GM13976 (cell line): Measurements from ENCODE around the gene FERMT1.
"Not testable (repeated sequence)": the region's sequence is repeated elsewhere in the genome, so short reads cannot be mapped to it uniquely, and the experiment has no call there.

ENCODE experiments used
- DNase-seq: peaks from one replicate; pipeline ENCODE4 v3.0.0; 2012; ENCODE audit warnings: low spot score
- in situ Hi-C: fragments of 300-500 bp; cut with MboI; formaldehyde crosslinking; loops from one replicate; pipeline ENCODE4 v1.12.0; 2022; ENCODE audit warnings: low sequenced_read_pairs, mixed read lengths, inconsistent platforms; ENCODE audit not compliant: unreplicated experiment
- TF ChIP-seq, protein P1 (sequence below): IDR thresholded peaks from 2 replicates; pipeline ENCODE4 v1.5.1; 2012; ENCODE audit warnings: borderline replicate concordance, mild to moderate bottlenecking; ENCODE audit not compliant: insufficient read depth; ENCODE audit errors: extremely low read depth, missing control alignments, control extremely low read depth

FERMT1 gene

DNA sequence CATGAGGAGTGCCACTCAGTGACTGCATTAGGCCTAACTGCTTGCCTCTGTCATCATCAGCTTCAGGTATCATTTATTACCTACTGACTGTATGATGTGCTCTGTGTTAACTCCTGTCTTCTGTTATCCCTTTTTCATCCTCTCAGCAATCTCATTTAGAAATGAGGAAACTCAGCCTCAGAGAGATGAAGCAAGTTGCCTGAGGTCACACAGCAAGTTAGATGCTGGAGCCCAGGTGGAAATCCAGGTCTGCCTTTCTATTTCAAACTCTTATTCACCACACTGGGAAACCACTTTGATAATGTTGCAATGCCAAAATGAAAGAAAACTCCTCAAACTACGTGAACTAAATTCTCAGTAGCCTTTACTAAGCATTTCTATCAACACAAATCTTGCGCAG is 1.3 kb downstream of the FERMT1 start:
- no peak for DNase-seq
- in situ Hi-C loops, result no loop called here

DNA sequence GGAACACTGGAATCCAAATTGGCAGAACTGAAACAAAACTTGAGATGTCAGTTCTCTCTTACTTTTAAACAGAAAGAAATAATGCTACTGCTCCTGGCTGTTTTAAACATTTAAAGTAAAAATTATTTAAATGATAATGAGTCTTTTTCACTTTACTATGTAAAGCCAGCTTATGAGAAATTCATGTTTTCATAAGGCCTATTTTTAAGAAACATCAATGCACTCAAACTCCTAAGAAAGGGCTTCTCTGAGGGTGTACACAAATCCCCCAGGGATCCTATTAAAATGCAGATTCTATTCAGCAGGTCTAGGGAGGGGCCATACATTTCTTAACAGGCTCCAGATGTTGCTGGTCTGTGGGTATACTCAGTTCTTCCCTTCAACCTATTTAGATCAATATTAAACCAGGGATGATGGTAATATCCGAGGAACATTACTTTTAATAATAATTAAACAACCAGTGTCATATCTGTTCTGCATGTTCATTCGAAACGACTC is 2.3 kb downstream of the FERMT1 start:
- in situ Hi-C loops, result no loop called here
- TF ChIP-seq, protein P1, sequence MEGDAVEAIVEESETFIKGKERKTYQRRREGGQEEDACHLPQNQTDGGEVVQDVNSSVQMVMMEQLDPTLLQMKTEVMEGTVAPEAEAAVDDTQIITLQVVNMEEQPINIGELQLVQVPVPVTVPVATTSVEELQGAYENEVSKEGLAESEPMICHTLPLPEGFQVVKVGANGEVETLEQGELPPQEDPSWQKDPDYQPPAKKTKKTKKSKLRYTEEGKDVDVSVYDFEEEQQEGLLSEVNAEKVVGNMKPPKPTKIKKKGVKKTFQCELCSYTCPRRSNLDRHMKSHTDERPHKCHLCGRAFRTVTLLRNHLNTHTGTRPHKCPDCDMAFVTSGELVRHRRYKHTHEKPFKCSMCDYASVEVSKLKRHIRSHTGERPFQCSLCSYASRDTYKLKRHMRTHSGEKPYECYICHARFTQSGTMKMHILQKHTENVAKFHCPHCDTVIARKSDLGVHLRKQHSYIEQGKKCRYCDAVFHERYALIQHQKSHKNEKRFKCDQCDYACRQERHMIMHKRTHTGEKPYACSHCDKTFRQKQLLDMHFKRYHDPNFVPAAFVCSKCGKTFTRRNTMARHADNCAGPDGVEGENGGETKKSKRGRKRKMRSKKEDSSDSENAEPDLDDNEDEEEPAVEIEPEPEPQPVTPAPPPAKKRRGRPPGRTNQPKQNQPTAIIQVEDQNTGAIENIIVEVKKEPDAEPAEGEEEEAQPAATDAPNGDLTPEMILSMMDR, result no peak
- no peak for DNase-seq

More for the DNA sequence above, 1.3 kb downstream of the FERMT1 start:
- TF ChIP-seq, protein P1, result no peak

DNA sequence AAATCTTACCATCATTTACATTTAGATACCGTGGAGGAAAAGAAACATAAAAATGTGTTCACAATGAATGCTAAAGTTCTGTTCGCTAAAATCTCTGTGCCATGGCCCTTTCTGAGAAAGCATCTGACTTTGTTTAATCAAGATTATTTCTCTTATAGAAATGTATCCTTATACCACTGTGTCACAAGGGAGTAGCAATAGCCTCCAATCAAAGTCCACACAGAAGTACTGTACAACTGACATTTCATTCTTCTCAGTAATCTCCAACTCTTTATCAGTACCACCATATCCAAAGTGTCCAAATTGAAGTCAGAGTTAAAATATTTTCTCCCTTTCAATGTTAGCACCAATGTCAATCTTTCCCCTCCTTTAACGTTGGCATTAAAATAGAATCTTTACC is 6.1 kb downstream of the FERMT1 start:
- in situ Hi-C loops, result no loop called here
- TF ChIP-seq, protein P1, result no peak

DNA sequence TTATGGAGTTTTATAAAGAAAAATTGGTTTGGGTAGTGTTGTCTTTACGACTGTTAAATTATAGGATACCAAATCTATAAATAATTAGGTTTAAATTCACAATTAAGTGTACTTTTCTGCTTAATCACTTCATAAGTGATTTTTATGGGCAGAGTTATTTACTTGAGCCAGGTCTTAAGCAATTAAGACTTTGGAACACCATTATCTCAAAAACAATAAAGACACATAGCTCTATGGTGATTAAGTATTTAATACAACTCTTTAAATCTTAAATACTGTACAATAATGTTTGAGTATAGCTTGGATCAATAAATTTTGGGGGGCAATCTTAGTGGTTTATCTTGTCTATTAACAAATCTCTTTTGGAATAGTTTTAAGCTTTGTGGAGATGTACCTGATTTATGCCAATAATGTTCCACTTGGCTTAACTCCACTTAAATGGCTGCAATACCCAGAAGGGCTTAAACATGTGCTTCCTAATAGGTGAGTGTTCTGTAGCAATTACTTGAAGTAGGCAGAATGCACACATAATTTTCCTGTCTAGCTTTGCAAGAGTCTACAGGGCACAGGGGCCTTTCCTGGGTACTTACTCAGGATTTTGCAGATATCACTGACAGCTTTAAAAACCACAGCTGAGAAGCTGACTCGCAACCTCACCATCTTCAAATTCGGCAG is 7.5 kb downstream of the FERMT1 start:
- no peak for DNase-seq
- TF ChIP-seq, protein P1, result no peak
- in situ Hi-C loops, result no loop called here

More for the DNA sequence above, 6.1 kb downstream of the FERMT1 start:
- no peak for DNase-seq

DNA sequence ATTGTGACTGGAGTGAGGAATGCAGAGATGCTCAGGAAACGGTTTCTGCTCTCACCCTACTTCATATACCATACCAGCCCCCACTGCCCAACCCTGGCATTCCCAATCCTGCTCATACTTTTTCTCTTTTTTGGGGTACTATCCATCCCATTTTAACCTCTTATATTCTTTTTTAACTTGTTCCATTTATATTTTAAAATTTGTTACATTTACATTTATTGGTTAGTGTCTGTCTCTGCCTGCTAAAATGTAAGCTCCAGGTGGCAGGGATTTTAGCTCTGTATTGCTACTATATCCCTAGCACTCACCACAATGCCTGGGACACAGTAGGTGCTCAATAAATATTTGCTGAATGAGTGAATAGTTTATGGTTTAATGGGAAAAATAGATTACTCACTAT is 8.1 kb downstream of the FERMT1 start:
- TF ChIP-seq, protein P1, result no peak
- no peak for DNase-seq
- in situ Hi-C loops, result no loop called here

DNA sequence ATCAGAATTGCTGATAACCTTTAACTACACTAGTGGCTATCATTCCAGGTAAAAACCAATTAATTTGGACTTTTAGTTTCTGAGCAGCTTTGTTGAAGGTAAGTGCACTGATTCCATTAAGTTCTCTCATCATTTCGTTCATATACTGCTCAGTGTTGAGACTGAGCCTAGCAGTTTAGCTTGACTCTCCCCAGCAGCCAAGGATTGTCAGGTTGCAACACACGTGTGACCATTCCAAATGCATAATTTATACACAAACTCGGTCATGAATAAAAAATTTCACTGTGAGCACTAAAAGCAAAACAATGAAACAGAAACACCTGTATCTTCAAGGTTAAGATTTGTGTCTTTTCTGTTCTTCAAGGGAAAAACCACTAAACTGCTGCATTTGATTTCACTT is 8.9 kb downstream of the FERMT1 start:
- TF ChIP-seq, protein P1, result no peak
- in situ Hi-C loops, result no loop called here
- DNase-seq, result no peak

DNA sequence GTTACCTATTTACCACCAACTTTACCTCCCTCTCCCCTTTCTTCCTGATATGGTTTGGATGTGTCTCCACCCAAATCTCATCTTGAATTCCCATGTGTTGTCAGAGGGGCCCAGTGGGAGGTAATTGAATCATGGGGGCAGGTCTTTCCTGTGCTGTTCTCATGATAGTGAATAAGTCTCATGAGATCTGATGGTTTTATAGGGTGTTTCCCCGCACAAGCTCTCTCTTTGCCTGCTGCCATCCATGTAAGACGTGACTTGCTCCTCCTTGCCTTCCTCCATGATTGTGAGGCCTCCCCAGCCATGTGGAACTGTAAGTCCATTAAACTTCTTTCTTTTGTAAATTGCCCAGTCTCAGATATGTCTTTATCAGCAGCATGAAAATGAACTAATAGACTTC is 9.9 kb downstream of the FERMT1 start:
- in situ Hi-C loops, DNase-seq: not testable (repeated sequence)
